IPS-15b (cell line): ENCODE results near the gene UNC5A.

ENCODE experiments used
- H3K27me3 ChIP-seq: one replicate; pipeline ENCODE4 v1.6.1; 2013; ENCODE audit warnings: low read length; ENCODE audit not compliant: control insufficient read depth, insufficient read depth
- H3K36me3 ChIP-seq: one replicate; pipeline ENCODE4 v1.6.1; 2013; ENCODE audit warnings: low read length; ENCODE audit not compliant: control insufficient read depth, insufficient read depth
- H3K4me1 ChIP-seq: one replicate; pipeline ENCODE4 v1.6.1; 2013; ENCODE audit warnings: mild to moderate bottlenecking, low read length; ENCODE audit not compliant: control insufficient read depth, insufficient read depth
- H3K4me3 ChIP-seq: one replicate; pipeline ENCODE4 v1.5.1; 2013; ENCODE audit warnings: low read depth, low read length
- H3K9ac ChIP-seq: one replicate; pipeline ENCODE4 v1.6.1; 2013; ENCODE audit warnings: low read depth, mild to moderate bottlenecking, low read length
- H3K9me3 ChIP-seq: one replicate; pipeline ENCODE4 v1.6.1; 2013; ENCODE audit warnings: mild to moderate bottlenecking, low read length; ENCODE audit not compliant: control insufficient read depth, insufficient read depth

Gene UNC5A

GRCh38 chr5:176830422-176830994, 20.1 kb downstream of the UNC5A start:
- Histone ChIP-seq H3K36me3 (no peaks in the 10 kb centered on the region), H3K4me1 (no peaks in the 10 kb centered on the region), H3K4me3 (no peak overlapping the region), H3K9ac (no peak overlapping the region), H3K9me3 (no peaks in the 10 kb centered on the region), H3K27me3 (no peaks in the 10 kb centered on the region)

- no peaks in the 10 kb centered on the region for H3K36me3 ChIP-seq
- H3K4me1 ChIP-seq = no peaks in the 10 kb centered on the region
- H3K9me3 ChIP-seq = no peaks in the 10 kb centered on the region
- H3K4me3 ChIP-seq = no peak overlapping the region
- H3K27me3 ChIP-seq = no peaks in the 10 kb centered on the region
- no peak overlapping the region for H3K9ac ChIP-seq
Observed at GRCh38 chr5:176830995-176831423, 20.6 kb downstream of the UNC5A start.

- Histone ChIP-seq H3K9ac (no peak overlapping the region), H3K4me3 (no peak overlapping the region), H3K4me1 (no peaks in the 10 kb centered on the region), H3K36me3 (no peaks in the 10 kb centered on the region), H3K27me3 (no peaks in the 10 kb centered on the region), H3K9me3 (no peaks in the 10 kb centered on the region)
Observed at GRCh38 chr5:176831425-176831824, 21.1 kb downstream of the UNC5A start.

GRCh38 chr5:176832162-176832561, 21.8 kb downstream of the UNC5A start:
- Histone ChIP-seq H3K9me3 (no peaks in the 10 kb centered on the region), H3K4me1 (no peaks in the 10 kb centered on the region), H3K27me3 (no peaks in the 10 kb centered on the region), H3K9ac (no peak overlapping the region), H3K4me3 (no peak overlapping the region), H3K36me3 (no peaks in the 10 kb centered on the region)

DNA sequence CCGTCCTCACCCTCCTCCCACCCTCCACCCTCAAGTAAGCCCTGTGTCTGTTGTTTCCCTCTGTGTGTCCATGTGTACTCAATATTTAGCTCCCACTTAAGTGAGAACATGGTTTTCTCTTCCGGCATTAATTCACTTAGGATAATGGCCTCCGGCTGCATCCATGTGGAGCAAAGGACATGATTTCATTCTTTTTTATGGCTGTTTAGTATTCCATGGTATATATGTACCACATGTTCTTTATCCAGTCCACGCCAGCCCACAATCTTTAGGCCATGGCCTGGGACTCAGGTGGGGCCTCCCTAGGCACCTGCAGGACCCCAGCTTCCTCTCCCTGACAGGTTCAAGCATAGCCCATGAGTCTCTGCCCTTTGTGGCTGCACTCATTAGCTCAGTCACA, 22.9 kb downstream of the UNC5A start:
- Histone ChIP-seq H3K27me3 (peaks cover 5% of the 10 kb centered on the region), H3K9ac (no peak overlapping the region), H3K4me1 (no peaks in the 10 kb centered on the region), H3K4me3 (no peak overlapping the region), H3K36me3 (no peaks in the 10 kb centered on the region), H3K9me3 (no peaks in the 10 kb centered on the region)

DNA sequence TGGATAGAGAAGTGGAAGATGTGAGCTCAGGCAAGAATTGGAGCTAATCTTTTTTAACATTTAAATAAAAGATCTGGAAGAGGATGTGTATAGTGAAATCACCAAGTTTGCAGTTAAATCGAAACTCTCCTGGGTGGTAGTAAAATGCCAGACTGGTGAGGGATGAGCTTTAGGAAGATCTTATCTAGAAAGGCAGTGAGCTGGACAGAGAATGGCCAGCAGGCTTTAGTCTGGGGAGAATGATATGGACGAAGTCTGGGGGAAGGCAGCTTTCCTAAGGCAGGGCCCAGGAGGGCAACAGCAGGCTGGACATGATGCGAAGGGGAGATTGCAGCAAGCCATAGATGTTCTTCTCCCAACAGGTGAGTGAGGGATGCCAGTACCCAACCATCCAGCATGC, 25.6 kb downstream of the UNC5A start:
- Histone ChIP-seq H3K27me3 (peaks cover 17% of the 10 kb centered on the region), H3K36me3 (no peaks in the 10 kb centered on the region), H3K4me1 (peaks cover 2% of the 10 kb centered on the region), H3K9me3 (no peaks in the 10 kb centered on the region), H3K4me3 (no peak overlapping the region), H3K9ac (no peak overlapping the region)

DNA sequence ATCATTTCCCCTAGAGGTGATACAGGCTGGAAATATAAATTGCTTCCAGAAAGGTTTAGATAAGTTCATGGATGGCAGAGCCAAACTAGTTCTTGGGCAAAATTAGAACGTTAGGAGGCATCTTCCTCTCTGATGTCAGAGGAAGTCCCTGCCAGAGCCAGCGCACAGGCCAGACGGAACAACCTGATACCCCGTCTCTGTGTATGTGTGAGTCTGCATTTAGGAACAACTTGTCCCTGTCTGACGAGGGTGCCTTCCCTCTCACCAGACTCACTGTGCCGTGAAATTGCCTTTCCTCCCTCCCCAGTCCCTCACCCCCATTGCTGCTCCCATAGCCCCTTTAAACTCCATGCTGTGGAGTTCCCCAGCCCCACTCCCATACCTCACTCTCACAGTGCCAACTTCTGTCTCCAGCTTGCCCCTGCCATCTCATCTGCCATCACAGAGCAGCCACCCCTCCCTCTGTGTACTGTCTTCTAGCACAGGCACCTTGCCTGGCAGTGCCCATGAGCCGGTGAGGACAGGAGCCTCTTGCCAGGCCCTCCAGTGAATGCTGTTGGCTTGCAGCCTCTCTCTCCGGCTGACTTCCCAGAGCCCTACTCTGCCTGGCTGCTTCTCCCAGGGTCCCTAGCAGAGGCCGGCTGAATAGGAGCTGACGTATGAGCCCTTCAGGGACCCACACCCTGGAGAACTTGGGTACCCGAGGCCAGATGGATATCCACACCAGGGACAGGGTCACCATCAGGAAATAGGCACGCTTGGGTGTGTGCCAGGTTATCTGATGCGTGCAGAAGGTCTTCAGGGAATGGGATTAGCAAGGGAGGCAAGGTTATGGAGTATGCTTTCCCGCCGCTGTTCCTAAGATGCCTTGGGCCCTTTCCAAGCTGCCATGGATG, 26.7 kb downstream of the UNC5A start:
- Histone ChIP-seq H3K9me3 (no peaks in the 10 kb centered on the region), H3K27me3 (peaks cover 17% of the 10 kb centered on the region), H3K9ac (no peak overlapping the region), H3K36me3 (no peaks in the 10 kb centered on the region), H3K4me1 (peaks cover 2% of the 10 kb centered on the region), H3K4me3 (no peak overlapping the region)

GRCh38 chr5:176837707-176838115, 27.4 kb downstream of the UNC5A start:
- H3K27me3 ChIP-seq = peaks cover 17% of the 10 kb centered on the region
- H3K9ac ChIP-seq = no peak overlapping the region
- peaks cover 2% of the 10 kb centered on the region for H3K4me1 ChIP-seq
- H3K36me3 ChIP-seq = no peaks in the 10 kb centered on the region
- no peaks in the 10 kb centered on the region for H3K9me3 ChIP-seq
- no peak overlapping the region for H3K4me3 ChIP-seq

GRCh38 chr5:176843673-176844072, 33.3 kb downstream of the UNC5A start:
- H3K9me3 ChIP-seq = no peaks in the 10 kb centered on the region
- H3K9ac ChIP-seq = no peak overlapping the region
- no peaks in the 10 kb centered on the region for H3K36me3 ChIP-seq
- peaks cover 8% of the 10 kb centered on the region for H3K27me3 ChIP-seq
- H3K4me3 ChIP-seq = no peak overlapping the region
- peaks cover 2% of the 10 kb centered on the region for H3K4me1 ChIP-seq

DNA sequence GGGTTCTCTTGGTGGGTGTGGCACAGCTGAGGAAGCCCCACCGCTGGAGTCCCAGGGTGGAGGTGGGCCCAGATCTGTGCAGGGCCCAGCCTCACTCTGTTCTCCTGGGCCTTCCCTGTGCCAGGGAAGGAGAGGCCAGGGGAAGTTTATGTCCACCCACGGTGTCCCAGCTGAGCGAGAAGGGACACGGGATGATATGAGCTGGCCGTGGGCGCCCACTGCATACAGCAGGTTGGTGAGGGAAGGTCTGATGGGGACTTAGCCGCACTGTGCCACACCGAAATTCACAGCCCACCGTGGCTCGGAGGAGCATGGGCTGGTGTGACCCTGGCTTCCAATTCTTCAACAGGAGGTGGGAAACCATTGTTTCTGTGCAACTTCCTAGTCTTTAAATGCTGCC, 33.9 kb downstream of the UNC5A start:
- H3K27me3 ChIP-seq = peaks cover 2% of the 10 kb centered on the region
- H3K4me1 ChIP-seq = peaks cover 2% of the 10 kb centered on the region
- no peaks in the 10 kb centered on the region for H3K9me3 ChIP-seq
- no peak overlapping the region for H3K4me3 ChIP-seq
- no peak overlapping the region for H3K9ac ChIP-seq
- H3K36me3 ChIP-seq = no peaks in the 10 kb centered on the region

- H3K9me3 ChIP-seq = no peaks in the 10 kb centered on the region
- no peaks in the 10 kb centered on the region for H3K27me3 ChIP-seq
- peaks cover 2% of the 10 kb centered on the region for H3K4me1 ChIP-seq
- H3K9ac ChIP-seq = no peak overlapping the region
- no peak overlapping the region for H3K4me3 ChIP-seq
- no peaks in the 10 kb centered on the region for H3K36me3 ChIP-seq
Observed at GRCh38 chr5:176844706-176845391, 34.5 kb downstream of the UNC5A start.

DNA sequence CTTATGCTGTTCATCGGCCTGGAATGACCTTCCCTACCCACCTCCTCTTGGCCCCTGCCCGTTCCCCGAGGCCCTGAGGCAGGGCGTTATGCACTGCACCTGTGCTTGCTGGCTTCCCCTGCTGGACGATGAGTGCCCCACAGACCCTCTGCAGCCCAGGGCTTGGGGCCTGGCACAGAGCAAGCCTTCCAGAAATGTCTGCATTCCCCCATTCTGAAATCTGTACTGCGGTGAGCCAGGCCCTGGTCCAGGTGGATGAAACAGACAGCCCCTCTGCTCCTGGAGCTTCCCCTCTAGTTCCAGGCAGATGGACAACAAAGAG, 35.0 kb downstream of the UNC5A start:
- H3K9me3 ChIP-seq = no peaks in the 10 kb centered on the region
- no peak overlapping the region for H3K4me3 ChIP-seq
- no peak overlapping the region for H3K9ac ChIP-seq
- no peaks in the 10 kb centered on the region for H3K36me3 ChIP-seq
- H3K4me1 ChIP-seq = peaks cover under 1% of the 10 kb centered on the region
- H3K27me3 ChIP-seq = no peaks in the 10 kb centered on the region
